HepG2 (cell line): Measurements from ENCODE around the gene SIGLEC9. TPM values are rescaled to one million over a fixed set of nuclear protein-coding genes. Genes with fewer than 3 reads are reported as not detected.
A peak's percentile ranks its signal among the peaks of the same experiment; 100 is the strongest.

ENCODE experiments used
- ATAC-seq: fragments of 200-7000 bp; cut with Tn5 transposase; 3 replicates; pipeline ENCODE4 v1.9.1; 2020; ENCODE audit warnings: mild to moderate bottlenecking, moderate library complexity
- BruUV-seq: library from RNA; stranded (reverse); fragments of 400-500 nt; replicated peaks from 2 replicates; lab custom pipeline; 2021; lab: Mats Ljungman, UMichigan
- CTCF ChIA-PET: fragments of 300-600 bp; formaldehyde crosslinking; extraction: SDS; loops from one replicate; lab custom pipeline; 2021; ENCODE audit warnings: low total read pairs, inconsistent platforms, low intra/inter-chr PET ratio; lab: Yijun Ruan, JAX
- POLR2A ChIA-PET: fragments of 350-600 bp; sonication (Branson Sonifier 250); formaldehyde crosslinking; loops from one replicate; lab custom pipeline; 2020; ENCODE audit warnings: antibody characterized with exemption, inconsistent platforms; lab: Yijun Ruan, JAX
- DNase-seq: peaks from one replicate; pipeline ENCODE4 v3.0.0-alpha.2; 2015; ENCODE audit warnings: low spot score
- FAIRE-seq: peaks from 3 replicates; lab custom pipeline; 2011; peaks lifted over from hg19 to GRCh38; lab: Jason Lieb, UNC
- H2AFZ ChIP-seq: one replicate; pipeline ENCODE4 v1.6.1; 2011; ENCODE audit warnings: low read length, inconsistent platforms
- H3K27ac ChIP-seq: fragments of 300-600 bp; 3 replicates; pipeline ENCODE4 v1.8.0; 2011; ENCODE audit warnings: mixed run types, mild to moderate bottlenecking, mixed read lengths, low read length, inconsistent platforms; ENCODE audit not compliant: insufficient read depth; ENCODE audit errors: extremely low read length
- H3K27me3 ChIP-seq, 2 experiments: fragments of 200-600 bp in 1 of 2; 2 replicates in 1 of 2; 3 replicates in 1 of 2; pipeline versions ENCODE4 v1.6.0 to v1.8.0; 2011; ENCODE audit warnings: low read length in 2 of 2, mild to moderate bottlenecking in 2 of 2, moderate library complexity in 2 of 2, inconsistent platforms in 1 of 2; ENCODE audit not compliant: insufficient read depth in 2 of 2, control insufficient read depth in 1 of 2
- H3K36me3 ChIP-seq, 2 experiments: fragments of 200-600 bp in 1 of 2; replicated peaks in 1 of 2; 2 replicates in 1 of 2; 3 replicates in 1 of 2; pipeline versions ENCODE4 v1.5.1 to v1.8.0; 2011; ENCODE audit warnings: low read length in 2 of 2, inconsistent platforms in 1 of 2; ENCODE audit not compliant: insufficient read depth in 2 of 2, control insufficient read depth in 1 of 2
- H3K4me1 ChIP-seq: 2 replicates; pipeline ENCODE4 v1.5.1; 2012; ENCODE audit warnings: low read length, inconsistent platforms; ENCODE audit not compliant: insufficient read depth
- H3K4me2 ChIP-seq: 2 replicates; pipeline ENCODE4 v1.6.0; 2011; ENCODE audit warnings: low read depth, low read length, inconsistent platforms
- H3K4me3 ChIP-seq, 3 experiments: fragments of 200-600 bp in 1 of 3; sonication (generic), shearing (Covaris generic) in 1 of 3; replicated peaks in 1 of 3; 2 replicates each; pipeline ENCODE4 v1.5.1; 2011 to 2016; ENCODE audit warnings: low read length in 3 of 3, inconsistent platforms in 2 of 3, low read depth in 2 of 3, mild to moderate bottlenecking in 2 of 3, control low read depth in 1 of 3, mixed read lengths in 1 of 3; ENCODE audit not compliant: insufficient read depth in 1 of 3
- H3K79me2 ChIP-seq: one replicate; pipeline ENCODE4 v1.6.1; 2011; ENCODE audit warnings: low read length, inconsistent platforms; ENCODE audit not compliant: insufficient read depth
- H3K9ac ChIP-seq: 2 replicates; pipeline ENCODE4 v1.6.0; 2011; ENCODE audit warnings: mild to moderate bottlenecking, low read depth, low read length, inconsistent platforms; ENCODE audit not compliant: insufficient read depth
- H3K9me3 ChIP-seq: 2 replicates; pipeline ENCODE4 v1.5.1; 2012; ENCODE audit warnings: mild to moderate bottlenecking, low read length
- H4K20me1 ChIP-seq: 2 replicates; pipeline ENCODE4 v1.6.0; 2011; ENCODE audit warnings: inconsistent platforms, mild to moderate bottlenecking, low read length, moderate library complexity; ENCODE audit not compliant: insufficient read depth
- POLR2G ChIP-seq: fragments of 200-400 bp; formaldehyde crosslinking; IDR thresholded peaks from 2 replicates; pipeline ENCODE4 v1.6.1; 2018; ENCODE audit warnings: mild to moderate bottlenecking, low read depth, low read length, moderate library complexity
- STAG1 ChIP-seq: sonication (generic); formaldehyde crosslinking; IDR thresholded peaks from 2 replicates; pipeline ENCODE4 v1.4.0; 2020; ENCODE audit warnings: missing genetic modification reagents
- XRCC5 ChIP-seq: fragments of 200-400 bp; formaldehyde crosslinking; optimal IDR thresholded peaks from 2 replicates; pipeline ENCODE3; 2017; ENCODE audit warnings: mild to moderate bottlenecking, low read length
- ZFY ChIP-seq: sonication (generic); formaldehyde crosslinking; IDR thresholded peaks from 2 replicates; pipeline ENCODE4 v1.4.0; 2020; ENCODE audit warnings: missing genetic modification reagents
- ZNF33B ChIP-seq: sonication (generic); formaldehyde crosslinking; IDR thresholded peaks from 2 replicates; pipeline ENCODE4 v1.5.1; 2020; ENCODE audit warnings: mild to moderate bottlenecking, missing genetic modification reagents
- ZNF607 ChIP-seq: sonication (generic); formaldehyde crosslinking; IDR thresholded peaks from 2 replicates; pipeline ENCODE4 v1.5.1; 2020; ENCODE audit warnings: missing genetic modification reagents, mild to moderate bottlenecking, borderline replicate concordance
- ZNF75D ChIP-seq: sonication (generic); formaldehyde crosslinking; IDR thresholded peaks from 2 replicates; pipeline ENCODE4 v1.8.1; 2023; ENCODE audit warnings: missing genetic modification reagents, mild to moderate bottlenecking, borderline replicate concordance
- WGBS: methylation state at CpG from one replicate; pipeline ENCODE4 v1.1.6; 2017; ENCODE audit warnings: low lambda C conversion rate; 5-methylcytosine and 5-hydroxymethylcytosine counted together
- in situ Hi-C: cut with HindIII; loops from 2 replicates; pipeline ENCODE4 v1.10.0; 2017; ENCODE audit warnings: low pct_unique_long_range_greater_than_20kb; ENCODE audit not compliant: extremely low pct_ligation_motif_present
- intact Hi-C: fragments of 100-400 bp; cut with micrococcal nuclease; formaldehyde crosslinking; loops from one replicate; pipeline ENCODE4 v1.10.0; 2022; ENCODE audit not compliant: unreplicated experiment
- polyA plus RNA-seq, 8 experiments: library from polyadenylated mRNA; depleted of rRNA in 3 of 8; stranded (reverse) in 7 of 8; unstranded in 1 of 8; fragments of >200 nt; fragmentation: Illumina TruSeq in 4 of 8; extraction: Trizol in 4 of 8; gene quantifications; 2 replicates each; pipeline versions ENCODE4 v1.2.1 to v1.2.3, GENCODE V29; 2011 to 2016; ENCODE audit warnings: low read depth in 4 of 8, missing spikeins in 1 of 8, mixed read lengths in 1 of 8; ENCODE audit not compliant: insufficient read depth in 1 of 8
- total RNA-seq, 5 experiments: library from RNA; depleted of rRNA; stranded (reverse); fragments of >200 nt; fragmentation: Illumina TruSeq; extraction: Trizol; gene quantifications; 2 replicates each; pipeline ENCODE4 v1.2.3, GENCODE V29; 2016; ENCODE audit warnings: low read depth in 1 of 5
- TF ChIP-seq, protein P1 (sequence below): sonication (generic); formaldehyde crosslinking; IDR thresholded peaks from 2 replicates; pipeline ENCODE4 v1.5.0; 2020; ENCODE audit warnings: mild to moderate bottlenecking, missing genetic modification reagents, moderate library complexity

SIGLEC9 gene
- total and polyA plus RNA-seq, 2 of the 13 experiments (the other 11 are each of a cell fraction or from before 2014, with no cell fraction given), result not detected

DNA sequence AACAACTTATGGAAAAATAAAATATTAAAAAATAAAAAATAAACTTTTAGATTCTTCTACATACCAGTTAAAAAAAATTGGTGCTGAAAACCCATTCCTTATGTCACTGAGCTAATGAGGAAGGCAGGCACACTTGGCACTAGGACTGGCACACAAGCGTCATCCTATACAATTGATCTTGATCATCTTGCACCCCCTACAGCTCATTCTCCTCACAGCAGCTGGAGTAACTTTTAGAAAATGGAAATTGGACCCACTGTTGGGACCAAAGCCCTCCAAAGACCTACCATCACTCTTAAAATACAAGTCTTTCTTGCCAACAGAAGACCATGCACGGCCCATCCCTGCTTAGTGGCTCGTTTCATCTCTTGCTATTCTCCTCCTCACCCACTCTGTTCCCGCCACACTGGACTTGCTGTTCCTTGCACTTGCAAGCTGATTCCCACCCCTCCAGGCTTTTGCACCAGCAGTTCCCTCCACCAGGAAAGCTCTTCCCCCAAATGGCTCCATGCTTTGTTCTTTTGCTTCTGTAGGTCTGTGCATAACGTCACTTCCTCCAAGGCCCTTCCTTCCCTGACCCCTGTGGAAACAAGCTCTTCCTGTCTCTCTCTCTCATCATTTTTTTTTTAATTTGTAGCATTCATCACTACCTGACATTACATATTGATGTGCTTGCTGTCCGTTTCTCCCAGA is 28.1 kb upstream of the SIGLEC9 start:
- 96% methylated on average over 6 of the region's 6 CpGs for WGBS
- no peak for DNase-seq
- BruUV-seq, result no TSS peak

DNA sequence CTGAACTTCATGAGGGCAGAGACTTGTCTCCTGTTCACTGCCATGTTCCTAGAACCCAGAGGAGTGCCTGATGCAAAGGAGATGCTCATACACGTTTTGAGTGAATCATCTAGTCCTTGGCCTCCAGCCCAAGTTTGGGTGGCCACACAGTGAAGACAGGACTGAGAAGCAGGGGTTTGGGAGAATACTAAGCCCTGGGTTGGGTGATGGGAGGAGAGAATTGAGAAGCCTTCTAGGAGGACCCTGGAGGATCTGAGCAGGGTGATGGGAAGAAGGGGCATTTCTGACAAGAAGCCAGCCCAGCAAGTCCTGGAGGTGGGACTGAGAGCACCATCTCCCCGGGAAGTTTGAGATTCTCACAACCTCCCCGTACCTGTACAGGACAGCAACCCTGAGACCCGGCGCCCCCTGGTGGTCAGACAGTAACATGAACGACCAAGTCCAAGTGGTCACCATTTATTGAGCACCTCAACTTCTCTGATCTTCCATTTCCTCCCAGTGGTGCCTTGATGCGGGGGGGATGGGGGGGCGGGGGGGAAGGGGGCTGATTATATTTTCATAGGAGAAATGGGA is 27.5 kb upstream of the SIGLEC9 start:
- BruUV-seq, result no TSS peak
- ATAC-seq (peak; percentile 76), DNase-seq (peak; percentile 34), FAIRE-seq (peak; percentile 30)
- ChIA-PET POLR2A (no interaction called here), CTCF (interaction anchor here (2.9 kb wide), 1 partner anchor 76 kb away, joined by 16 read pairs; no protein-coding TSS in a partner anchor)
- no peak overlapping the region for H3K9ac ChIP-seq
- peaks cover 17% of the 10 kb centered on the region for H3K4me1 ChIP-seq
- no peaks in the 10 kb centered on the region; a peak in 1 of 5 replicates for H3K27me3 ChIP-seq
- intact Hi-C loops (no loop called here), in situ Hi-C loops (loop anchor here (25.0 kb wide), 1 partner anchor 160 kb away; no protein-coding TSS in a partner anchor)
- no peak overlapping the region for H3K4me2 ChIP-seq
- H4K20me1 ChIP-seq, result 0 out of 2 replicates have a peak, but pooled peaks cover 3% of the 10 kb centered on the region
- no peak overlapping the region for H3K4me3 ChIP-seq
- TF ChIP-seq, protein P1, sequence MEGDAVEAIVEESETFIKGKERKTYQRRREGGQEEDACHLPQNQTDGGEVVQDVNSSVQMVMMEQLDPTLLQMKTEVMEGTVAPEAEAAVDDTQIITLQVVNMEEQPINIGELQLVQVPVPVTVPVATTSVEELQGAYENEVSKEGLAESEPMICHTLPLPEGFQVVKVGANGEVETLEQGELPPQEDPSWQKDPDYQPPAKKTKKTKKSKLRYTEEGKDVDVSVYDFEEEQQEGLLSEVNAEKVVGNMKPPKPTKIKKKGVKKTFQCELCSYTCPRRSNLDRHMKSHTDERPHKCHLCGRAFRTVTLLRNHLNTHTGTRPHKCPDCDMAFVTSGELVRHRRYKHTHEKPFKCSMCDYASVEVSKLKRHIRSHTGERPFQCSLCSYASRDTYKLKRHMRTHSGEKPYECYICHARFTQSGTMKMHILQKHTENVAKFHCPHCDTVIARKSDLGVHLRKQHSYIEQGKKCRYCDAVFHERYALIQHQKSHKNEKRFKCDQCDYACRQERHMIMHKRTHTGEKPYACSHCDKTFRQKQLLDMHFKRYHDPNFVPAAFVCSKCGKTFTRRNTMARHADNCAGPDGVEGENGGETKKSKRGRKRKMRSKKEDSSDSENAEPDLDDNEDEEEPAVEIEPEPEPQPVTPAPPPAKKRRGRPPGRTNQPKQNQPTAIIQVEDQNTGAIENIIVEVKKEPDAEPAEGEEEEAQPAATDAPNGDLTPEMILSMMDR, result peak; percentile 70
- TF ChIP-seq ZNF607, result no peak
- TF ChIP-seq STAG1, result peak; percentile 14; the same call in 1 of the 2 replicates
- H3K27ac ChIP-seq, result no peak overlapping the region
- H3K9me3 ChIP-seq, result no peaks in the 10 kb centered on the region
- H3K79me2 ChIP-seq, result no peaks in the 10 kb centered on the region
- WGBS, result 0% methylated on average over 1 of the region's 8 CpGs
- peaks cover 2 to 9% of the 10 kb centered on the region in 2 experiments; a peak in 3 of 5 replicates for H3K36me3 ChIP-seq
- no peak overlapping the region for H2AFZ ChIP-seq

More for the DNA sequence above, 28.1 kb upstream of the SIGLEC9 start:
- Histone ChIP-seq H4K20me1 (0 out of 2 replicates have a peak, but pooled peaks cover 2% of the 10 kb centered on the region), H3K4me1 (peaks cover 17% of the 10 kb centered on the region), H3K27ac (no peak overlapping the region), H3K27me3 (peaks cover 0 to 1% of the 10 kb centered on the region in 2 experiments; a peak in 2 of 5 replicates), H3K79me2 (no peaks in the 10 kb centered on the region), H3K9me3 (no peaks in the 10 kb centered on the region), H3K4me2 (no peak overlapping the region), H3K4me3 (no peak overlapping the region), H2AFZ (no peak overlapping the region), H3K9ac (no peak overlapping the region)
- ATAC-seq, result no peak
- in situ Hi-C loops, result loop anchor here (25.0 kb wide), 1 partner anchor 159 kb away; no protein-coding TSS in a partner anchor
- ChIA-PET POLR2A (no interaction called here), CTCF (interaction anchor here (1.1 to 2.9 kb wide), 2 partner anchors 75 to 80 kb away, joined by 3 to 16 read pairs; no protein-coding TSS in a partner anchor)
- intact Hi-C loops, result no loop called here
- FAIRE-seq, result no peak
- 0 out of 2 replicates have a peak, but pooled peaks have one; percentile 25 for TF ChIP-seq POLR2G
- 0 out of 2 replicates have a peak, but pooled peaks have one; percentile 5 for TF ChIP-seq STAG1
- no peak for TF ChIP-seq ZNF33B
- no peak for TF ChIP-seq ZNF75D (CRISPR knock-in tag)
- peak; percentile 8 for TF ChIP-seq XRCC5
- no peak for TF ChIP-seq ZFY
- TF ChIP-seq, all 625 proteins: peak for 3
- peaks cover 2 to 9% of the 10 kb centered on the region in 2 experiments; a peak in 3 of 5 replicates for H3K36me3 ChIP-seq
